ENCODE data around the gene LRRC61.
"Not testable (repeated sequence)": the region's sequence is repeated elsewhere in the genome, so short reads cannot be mapped to it uniquely, and the experiment has no call there.

The LRRC61 gene

GRCh38 chr7:150311711-150312110, 11.4 kb upstream of the LRRC61 start:
- H3K9ac ChIP-seq (ENCODE audit: low read length) = no peak overlapping the region

GRCh38 chr7:150312649-150313366, 10.3 kb upstream of the LRRC61 start:
- not testable (repeated sequence) for DNase-seq

More at GRCh38 chr7:150311711-150312110, 11.4 kb upstream of the LRRC61 start:
- DNase-seq = no peak
- Histone ChIP-seq H3K4me2 (ENCODE audit: low read length) (no peak overlapping the region), H4K5ac (ENCODE audit: low read length) (no peak overlapping the region), H3K18ac (ENCODE audit: low read length) (no peak overlapping the region), H2BK5ac (ENCODE audit: low read length) (peak overlapping the region; percentile 20), H3K23ac (ENCODE audit: low read length) (no peak overlapping the region), H2BK15ac (replicated peaks; ENCODE audit: low read depth) (no peak overlapping the region), H2BK120ac (ENCODE audit: low read depth, low read length) (no peak overlapping the region), H3K4ac (ENCODE audit: low read depth, low read length) (no peak overlapping the region), H3K27me3 (ENCODE audit: insufficient read depth, low read length, poor library complexity) (no peaks in the 10 kb centered on the region), H3K4me1 (ENCODE audit: control insufficient read depth, low read depth, low read length) (peaks cover 8% of the 10 kb centered on the region), H2AK5ac (ENCODE audit: low read length) (no peak overlapping the region), H3K79me2 (ENCODE audit: control insufficient read depth, insufficient read depth, low read length) (no peaks in the 10 kb centered on the region), H3K27ac (ENCODE audit: low read depth, low read length) (no peak overlapping the region), H3K4me3 (ENCODE audit: low read length) (no peak overlapping the region), H4K8ac (ENCODE audit: low read depth, low read length) (no peak overlapping the region), H3K79me1 (ENCODE audit: low read length) (no peaks in the 10 kb centered on the region), H3K56ac (ENCODE audit: low read length) (no peak overlapping the region), H3K36me3 (ENCODE audit: control insufficient read depth, insufficient read depth, low read length) (no peaks in the 10 kb centered on the region)
- WGBS (ENCODE audit: extremely low coverage, insufficient coverage, low lambda C conversion rate) = no CpG with 5 or more reads among the region's 5 CpGs

GRCh38 chr7:150313367-150313809, 9.8 kb upstream of the LRRC61 start:
- no peak overlapping the region for H4K5ac ChIP-seq (ENCODE audit: low read length)
- no peak overlapping the region for H3K27ac ChIP-seq (ENCODE audit: low read depth, low read length)
- no peak overlapping the region for H4K8ac ChIP-seq (ENCODE audit: low read depth, low read length)
- no peaks in the 10 kb centered on the region for H3K27me3 ChIP-seq (ENCODE audit: insufficient read depth, low read length, poor library complexity)
- DNase-seq = peak; percentile 32
- H3K36me3 ChIP-seq (ENCODE audit: control insufficient read depth, insufficient read depth, low read length) = no peaks in the 10 kb centered on the region
- no peaks in the 10 kb centered on the region for H3K79me1 ChIP-seq (ENCODE audit: low read length)
- H3K4me2 ChIP-seq (ENCODE audit: low read length) = no peak overlapping the region
- H3K4me1 ChIP-seq (ENCODE audit: control insufficient read depth, low read depth, low read length) = peaks cover 8% of the 10 kb centered on the region
- no peak overlapping the region for H2BK120ac ChIP-seq (ENCODE audit: low read depth, low read length)
- H3K9ac ChIP-seq (ENCODE audit: low read length) = no peak overlapping the region
- H3K56ac ChIP-seq (ENCODE audit: low read length) = peak overlapping the region; percentile 45
- H2BK5ac ChIP-seq (ENCODE audit: low read length) = peak overlapping the region; percentile 4
- WGBS (ENCODE audit: extremely low coverage, insufficient coverage, low lambda C conversion rate) = no CpG with 5 or more reads among the region's 3 CpGs
- no peak overlapping the region for H2BK15ac ChIP-seq (replicated peaks; ENCODE audit: low read depth)
- no peak overlapping the region for H3K18ac ChIP-seq (ENCODE audit: low read length)
- no peak overlapping the region for H3K4ac ChIP-seq (ENCODE audit: low read depth, low read length)
- no peaks in the 10 kb centered on the region for H3K79me2 ChIP-seq (ENCODE audit: control insufficient read depth, insufficient read depth, low read length)
- H2AK5ac ChIP-seq (ENCODE audit: low read length) = no peak overlapping the region
- no peak overlapping the region for H3K4me3 ChIP-seq (ENCODE audit: low read length)
- no peak overlapping the region for H3K23ac ChIP-seq (ENCODE audit: low read length)

More at GRCh38 chr7:150312649-150313366, 10.3 kb upstream of the LRRC61 start:
- not testable (repeated sequence) for H2BK120ac ChIP-seq (ENCODE audit: low read depth, low read length); H3K4me2 ChIP-seq (ENCODE audit: low read length); H2AK5ac ChIP-seq (ENCODE audit: low read length); H3K36me3 ChIP-seq (ENCODE audit: control insufficient read depth, insufficient read depth, low read length); H2BK15ac ChIP-seq (replicated peaks; ENCODE audit: low read depth); H3K23ac ChIP-seq (ENCODE audit: low read length); H3K4me1 ChIP-seq (ENCODE audit: control insufficient read depth, low read depth, low read length); H3K4me3 ChIP-seq (ENCODE audit: low read length); H3K79me1 ChIP-seq (ENCODE audit: low read length); H3K27me3 ChIP-seq (ENCODE audit: insufficient read depth, low read length, poor library complexity); H3K27ac ChIP-seq (ENCODE audit: low read depth, low read length); H4K8ac ChIP-seq (ENCODE audit: low read depth, low read length); H3K9ac ChIP-seq (ENCODE audit: low read length); H4K5ac ChIP-seq (ENCODE audit: low read length); H3K18ac ChIP-seq (ENCODE audit: low read length); H3K4ac ChIP-seq (ENCODE audit: low read depth, low read length); H3K79me2 ChIP-seq (ENCODE audit: control insufficient read depth, insufficient read depth, low read length)
- 100% methylated on average over 2 of the region's 7 CpGs for WGBS (ENCODE audit: extremely low coverage, insufficient coverage, low lambda C conversion rate)
- H2BK5ac ChIP-seq (ENCODE audit: low read length) = peak overlapping the region; percentile 64
- H3K56ac ChIP-seq (ENCODE audit: low read length) = peak overlapping the region; percentile 68

GRCh38 chr7:150313870-150314269, 9.3 kb upstream of the LRRC61 start:
- Histone ChIP-seq H4K5ac (ENCODE audit: low read length) (no peak overlapping the region), H3K18ac (ENCODE audit: low read length) (no peak overlapping the region), H2AK5ac (ENCODE audit: low read length) (no peak overlapping the region), H3K56ac (ENCODE audit: low read length) (peak overlapping the region; percentile 45), H3K79me2 (ENCODE audit: control insufficient read depth, insufficient read depth, low read length) (no peaks in the 10 kb centered on the region), H3K9ac (ENCODE audit: low read length) (no peak overlapping the region), H2BK120ac (ENCODE audit: low read depth, low read length) (no peak overlapping the region), H3K27me3 (ENCODE audit: insufficient read depth, low read length, poor library complexity) (no peaks in the 10 kb centered on the region), H2BK5ac (ENCODE audit: low read length) (peak overlapping the region; percentile 4), H3K4me2 (ENCODE audit: low read length) (no peak overlapping the region), H2BK15ac (replicated peaks; ENCODE audit: low read depth) (no peak overlapping the region), H3K4me1 (ENCODE audit: control insufficient read depth, low read depth, low read length) (peaks cover 8% of the 10 kb centered on the region), H4K8ac (ENCODE audit: low read depth, low read length) (no peak overlapping the region), H3K36me3 (ENCODE audit: control insufficient read depth, insufficient read depth, low read length) (no peaks in the 10 kb centered on the region), H3K79me1 (ENCODE audit: low read length) (no peaks in the 10 kb centered on the region), H3K4me3 (ENCODE audit: low read length) (no peak overlapping the region), H3K23ac (ENCODE audit: low read length) (no peak overlapping the region), H3K27ac (ENCODE audit: low read depth, low read length) (no peak overlapping the region), H3K4ac (ENCODE audit: low read depth, low read length) (no peak overlapping the region)
- no CpG with 5 or more reads among the region's 6 CpGs for WGBS (ENCODE audit: extremely low coverage, insufficient coverage, low lambda C conversion rate)
- no peak for DNase-seq

GRCh38 chr7:150314639-150315239, 8.4 kb upstream of the LRRC61 start:
- no peak overlapping the region for H3K4me3 ChIP-seq (ENCODE audit: low read length)
- no peaks in the 10 kb centered on the region for H3K79me1 ChIP-seq (ENCODE audit: low read length)
- H3K23ac ChIP-seq (ENCODE audit: low read length) = no peak overlapping the region
- H3K27me3 ChIP-seq (ENCODE audit: insufficient read depth, low read length, poor library complexity) = no peaks in the 10 kb centered on the region
- no peak overlapping the region for H3K4ac ChIP-seq (ENCODE audit: low read depth, low read length)
- H3K18ac ChIP-seq (ENCODE audit: low read length) = no peak overlapping the region
- no peaks in the 10 kb centered on the region for H3K79me2 ChIP-seq (ENCODE audit: control insufficient read depth, insufficient read depth, low read length)
- H2AK5ac ChIP-seq (ENCODE audit: low read length) = no peak overlapping the region
- H3K4me2 ChIP-seq (ENCODE audit: low read length) = no peak overlapping the region
- H4K8ac ChIP-seq (ENCODE audit: low read depth, low read length) = no peak overlapping the region
- no peak overlapping the region for H3K56ac ChIP-seq (ENCODE audit: low read length)
- WGBS (ENCODE audit: extremely low coverage, insufficient coverage, low lambda C conversion rate) = no CpG with 5 or more reads among the region's 5 CpGs
- no peak for DNase-seq
- H2BK5ac ChIP-seq (ENCODE audit: low read length) = no peak overlapping the region
- no peak overlapping the region for H3K27ac ChIP-seq (ENCODE audit: low read depth, low read length)
- peaks cover 8% of the 10 kb centered on the region for H3K4me1 ChIP-seq (ENCODE audit: control insufficient read depth, low read depth, low read length)
- no peak overlapping the region for H2BK15ac ChIP-seq (replicated peaks; ENCODE audit: low read depth)
- no peak overlapping the region for H4K5ac ChIP-seq (ENCODE audit: low read length)
- H2BK120ac ChIP-seq (ENCODE audit: low read depth, low read length) = no peak overlapping the region
- no peak overlapping the region for H3K9ac ChIP-seq (ENCODE audit: low read length)
- H3K36me3 ChIP-seq (ENCODE audit: control insufficient read depth, insufficient read depth, low read length) = no peaks in the 10 kb centered on the region
